Smooth muscle cell (in vitro differentiated cells): Measurements from ENCODE around the gene TMC8. TPM values are rescaled to one million over a fixed set of nuclear protein-coding genes. Genes with fewer than 3 reads are reported as not detected.

Experiments used
- DNase-seq: peaks from one replicate; lab custom pipeline; 2025; ENCODE audit not compliant: unreplicated experiment; lab: John Stamatoyannopoulos, UW
- H2AFZ ChIP-seq: fragments of 200-600 bp; sonication (generic); 2 replicates; pipeline ENCODE4 v1.6.0; 2016; ENCODE audit warnings: antibody characterized with exemption, low read depth, mild to moderate bottlenecking
- H3F3A ChIP-seq: fragments of 200-600 bp; sonication (generic); 2 replicates; pipeline ENCODE4 v1.6.0; 2017; ENCODE audit warnings: antibody characterized with exemption, low read depth
- H3K27ac ChIP-seq: fragments of 200-600 bp; sonication (generic); 2 replicates; pipeline ENCODE4 v1.5.1; 2016; ENCODE audit warnings: low read depth, mild to moderate bottlenecking
- H3K27me3 ChIP-seq: fragments of 200-600 bp; sonication (generic); 2 replicates; pipeline ENCODE4 v1.6.1; 2016; ENCODE audit warnings: low read depth, mild to moderate bottlenecking
- H3K36me3 ChIP-seq: fragments of 200-600 bp; sonication (generic); 2 replicates; pipeline ENCODE4 v1.5.1; 2016; ENCODE audit warnings: low read depth
- H3K4me1 ChIP-seq: fragments of 200-600 bp; sonication (generic); 2 replicates; pipeline ENCODE4 v1.5.1; 2016; ENCODE audit warnings: low read depth
- H3K4me2 ChIP-seq: fragments of 200-600 bp; sonication (generic); 2 replicates; pipeline ENCODE4 v1.6.0; 2016; ENCODE audit warnings: mild to moderate bottlenecking
- H3K4me3 ChIP-seq: fragments of 200-600 bp; sonication (generic); 2 replicates; pipeline ENCODE4 v1.5.1; 2016; ENCODE audit warnings: mild to moderate bottlenecking
- H3K79me2 ChIP-seq: fragments of 200-600 bp; sonication (generic); 2 replicates; pipeline ENCODE4 v1.6.0; 2016; ENCODE audit warnings: low read depth, mild to moderate bottlenecking
- H3K9ac ChIP-seq: fragments of 200-600 bp; sonication (generic); 2 replicates; pipeline ENCODE4 v1.6.0; 2016; ENCODE audit warnings: low read depth
- H3K9me3 ChIP-seq: fragments of 200-600 bp; sonication (generic); replicated peaks from 2 replicates; pipeline ENCODE4 v1.5.1; 2016; ENCODE audit warnings: low read depth
- H4K20me1 ChIP-seq: fragments of 200-600 bp; sonication (generic); 2 replicates; pipeline ENCODE4 v1.6.0; 2016; ENCODE audit warnings: low read depth
- CTCF ChIP-seq: fragments of 200-600 bp; sonication (generic); IDR thresholded peaks from 2 replicates; pipeline ENCODE4 v1.5.1; 2017; ENCODE audit warnings: borderline replicate concordance, mild to moderate bottlenecking, antibody characterized with exemption; ENCODE audit not compliant: insufficient read depth, poor library complexity, severe bottlenecking
- WGBS: methylation state at CpG from one replicate; pipeline ENCODE4 v1.1.7; 2016; ENCODE audit warnings: low lambda C conversion rate; 5-methylcytosine and 5-hydroxymethylcytosine counted together
- polyA plus RNA-seq: library from polyadenylated mRNA; unstranded; fragments of >200 nt; fragmentation: Nextera tagmentation; extraction: Ambion mirVana; gene quantifications from 2 replicates; pipeline ENCODE4 v1.2.1, GENCODE V29; 2016
- total RNA-seq: library from RNA; depleted of rRNA; stranded (reverse); fragments of >200 nt; gene quantifications from 2 replicates; pipeline ENCODE4 v1.2.3, GENCODE V29; 2014

The TMC8 gene
- total and polyA plus RNA-seq, 2 experiments from 2014 or later, result 0.27 to 0.38 TPM

GRCh38 chr17:78147315-78147998 lies 16.9 kb downstream of the TMC8 start:
- no peak overlapping the region for H3K9ac ChIP-seq
- WGBS, result 82% methylated on average over 7 of the region's 8 CpGs

GRCh38 chr17:78148286-78149016 lies 17.9 kb downstream of the TMC8 start:
- Histone ChIP-seq H3K4me3 (no peak overlapping the region), H3K27me3 (no peaks in the 10 kb centered on the region), H3K9me3 (no peaks in the 10 kb centered on the region), H3F3A (no peaks in the 10 kb centered on the region), H3K4me1 (no peaks in the 10 kb centered on the region), H3K36me3 (no peaks in the 10 kb centered on the region), H4K20me1 (no peaks in the 10 kb centered on the region), H3K79me2 (no peaks in the 10 kb centered on the region), H3K27ac (no peak overlapping the region), H3K9ac (no peak overlapping the region), H3K4me2 (no peak overlapping the region), H2AFZ (no peak overlapping the region)
- 89% methylated on average over 14 of the region's 14 CpGs for WGBS
- DNase-seq, result no peak
- no peak for TF ChIP-seq CTCF

More at GRCh38 chr17:78147315-78147998, 16.9 kb downstream of the TMC8 start:
- Histone ChIP-seq H4K20me1 (no peaks in the 10 kb centered on the region), H3F3A (no peaks in the 10 kb centered on the region), H3K27ac (no peak overlapping the region), H3K4me2 (no peak overlapping the region), H3K36me3 (no peaks in the 10 kb centered on the region), H3K9me3 (no peaks in the 10 kb centered on the region), H3K27me3 (no peaks in the 10 kb centered on the region), H3K4me3 (no peak overlapping the region), H3K79me2 (no peaks in the 10 kb centered on the region), H2AFZ (no peak overlapping the region), H3K4me1 (no peaks in the 10 kb centered on the region)
- DNase-seq, result no peak
- no peak for TF ChIP-seq CTCF

- Histone ChIP-seq H3K9me3 (no peaks in the 10 kb centered on the region), H3K4me1 (no peaks in the 10 kb centered on the region), H3K4me2 (no peak overlapping the region), H3K27ac (no peak overlapping the region), H3K27me3 (no peaks in the 10 kb centered on the region), H3K79me2 (no peaks in the 10 kb centered on the region), H3K9ac (no peak overlapping the region), H2AFZ (no peak overlapping the region), H4K20me1 (no peaks in the 10 kb centered on the region), H3K36me3 (no peaks in the 10 kb centered on the region), H3F3A (no peaks in the 10 kb centered on the region), H3K4me3 (no peak overlapping the region)
- DNase-seq, result no peak
- TF ChIP-seq CTCF, result no peak
- 64% methylated on average over 7 of the region's 7 CpGs for WGBS
Observed at GRCh38 chr17:78151514-78152008, 21.0 kb downstream of the TMC8 start.
